Measurements from ENCODE around the gene VARS1.

Gene VARS1

DNA sequence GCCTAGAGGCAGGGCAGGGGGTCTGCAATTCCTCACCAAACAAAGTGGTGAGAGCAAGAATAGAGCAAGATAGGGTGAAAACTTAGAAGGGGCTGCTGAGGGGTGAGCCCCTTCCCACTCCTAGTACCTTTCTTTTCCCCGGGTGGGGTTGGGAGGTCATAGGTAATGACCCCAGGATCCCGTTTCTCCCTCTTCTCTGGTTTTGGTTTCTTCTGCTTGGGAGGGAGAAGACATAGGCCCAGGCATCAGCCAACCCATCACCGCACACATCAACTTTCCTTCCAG is 3.5 kb downstream of the VARS1 start:
- no peak for DNase-seq

GRCh38 chr6:31791324-31792089 is 4.0 kb downstream of the VARS1 start:
- DNase-seq: no peak

- DNase-seq: no peak
Observed at GRCh38 chr6:31785475-31785874, 10.1 kb downstream of the VARS1 start.

DNA sequence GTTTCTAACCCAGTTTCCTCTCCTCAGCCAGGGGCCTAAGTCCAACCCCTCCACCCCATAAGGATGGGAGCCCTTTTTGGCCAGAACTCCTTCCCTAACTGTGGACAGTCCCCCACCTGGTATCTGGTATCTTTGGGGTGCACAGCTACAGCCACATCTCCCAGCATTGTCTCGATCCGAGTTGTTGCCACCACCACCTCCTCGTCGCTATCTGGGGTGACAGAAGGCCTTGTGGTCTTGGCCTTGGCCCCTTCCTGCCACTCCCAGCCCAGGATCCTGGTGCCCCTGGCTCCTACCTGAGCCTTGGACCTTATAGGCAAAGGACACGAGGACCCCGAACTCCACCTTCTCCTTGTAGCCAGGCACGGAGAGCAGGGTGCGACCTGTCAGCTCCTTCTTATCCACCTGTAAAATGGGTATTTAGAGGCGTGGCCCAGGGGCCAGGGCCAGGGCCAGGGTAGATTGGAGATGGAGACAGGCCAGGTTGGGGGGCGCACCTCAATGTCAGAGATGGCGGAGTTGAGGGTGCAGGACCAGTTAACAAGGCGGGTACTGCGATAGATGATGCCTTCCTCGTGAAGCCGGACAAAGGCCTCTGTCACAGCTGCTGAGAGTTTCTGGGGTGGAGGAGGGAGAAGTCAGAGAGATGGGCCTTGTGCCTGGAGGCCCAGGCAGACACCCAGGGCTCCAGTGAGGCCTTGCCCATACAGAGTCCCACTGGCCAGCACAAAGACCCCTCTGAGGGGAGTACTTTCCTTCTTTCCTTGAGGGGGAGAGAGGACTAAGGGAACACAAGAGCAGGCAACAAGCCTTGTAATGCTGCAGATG is 11.2 kb downstream of the VARS1 start:
- DNase-seq: peak; percentile 4

- no peak for DNase-seq
Observed at GRCh38 chr6:31782126-31782855, 13.3 kb downstream of the VARS1 start.

DNA sequence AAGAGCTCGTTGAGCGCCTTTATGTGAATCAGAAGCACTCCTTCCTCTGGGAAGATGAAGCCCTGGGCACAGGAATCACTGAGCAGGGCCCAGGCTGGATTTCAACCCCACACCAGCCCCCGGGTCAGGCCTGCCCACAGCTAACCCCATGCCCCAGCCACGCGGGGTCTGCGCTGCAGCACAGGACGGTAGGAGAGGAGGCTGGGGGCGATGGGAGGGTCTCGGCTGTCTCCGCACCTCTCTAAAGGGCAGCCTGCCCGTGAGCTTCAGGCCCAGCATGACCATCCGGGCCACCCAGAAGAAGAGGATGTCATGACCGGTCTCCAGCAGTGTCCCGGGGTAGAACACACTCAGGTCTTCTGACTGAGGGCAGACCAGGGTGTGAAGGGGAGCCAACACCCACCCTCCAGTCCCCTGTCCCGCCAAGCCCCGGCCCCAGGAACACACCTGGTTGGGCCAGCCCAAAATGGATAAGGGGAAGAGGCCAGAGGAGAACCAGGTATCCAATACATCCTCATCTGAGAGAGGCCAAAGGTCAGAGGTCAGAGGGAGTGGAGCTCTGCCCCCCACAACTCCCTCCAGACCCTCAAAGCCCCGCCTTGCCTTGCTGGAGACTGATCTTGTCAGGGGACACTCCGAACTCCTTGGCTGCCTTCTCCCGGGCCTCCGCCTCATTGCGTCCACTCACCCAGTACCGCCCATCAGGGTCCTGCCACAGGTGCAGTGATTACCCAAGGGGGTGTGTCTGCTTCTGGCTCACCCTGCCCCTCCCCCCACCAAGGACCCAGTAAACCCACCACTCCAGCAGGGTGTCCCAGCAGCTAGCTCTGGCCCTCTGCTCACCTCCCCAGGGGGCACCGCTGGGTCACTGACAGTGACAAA is 14.1 kb downstream of the VARS1 start:
- DNase-seq: no peak

- no peak for DNase-seq
Observed at GRCh38 chr6:31780507-31781243, 14.9 kb downstream of the VARS1 start.

DNA sequence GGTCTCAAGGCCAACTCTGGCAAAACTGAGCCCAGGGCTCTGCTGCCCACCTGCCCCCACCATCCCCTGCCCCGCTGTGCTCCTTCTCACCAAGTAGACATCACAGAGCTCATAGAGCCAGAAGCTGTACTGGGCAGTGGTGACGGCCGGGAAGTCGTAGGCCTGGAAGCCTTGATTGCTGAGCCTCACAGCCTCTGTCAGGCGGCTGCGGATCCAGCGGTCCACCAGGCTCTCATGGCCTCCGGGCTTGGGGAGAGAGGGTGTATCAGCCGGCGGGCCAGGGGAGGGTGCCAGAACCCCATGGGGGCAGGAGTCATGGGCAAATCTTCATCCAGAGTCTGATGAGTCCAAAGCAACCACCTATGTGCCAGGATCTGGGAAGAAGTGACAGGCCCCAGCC is 15.6 kb downstream of the VARS1 start:
- no peak for DNase-seq

GRCh38 chr6:31778999-31779885 is 16.3 kb downstream of the VARS1 start:
- DNase-seq: no peak

- DNase-seq: no peak
Observed at GRCh38 chr6:31778193-31778592, 17.4 kb downstream of the VARS1 start.

DNA sequence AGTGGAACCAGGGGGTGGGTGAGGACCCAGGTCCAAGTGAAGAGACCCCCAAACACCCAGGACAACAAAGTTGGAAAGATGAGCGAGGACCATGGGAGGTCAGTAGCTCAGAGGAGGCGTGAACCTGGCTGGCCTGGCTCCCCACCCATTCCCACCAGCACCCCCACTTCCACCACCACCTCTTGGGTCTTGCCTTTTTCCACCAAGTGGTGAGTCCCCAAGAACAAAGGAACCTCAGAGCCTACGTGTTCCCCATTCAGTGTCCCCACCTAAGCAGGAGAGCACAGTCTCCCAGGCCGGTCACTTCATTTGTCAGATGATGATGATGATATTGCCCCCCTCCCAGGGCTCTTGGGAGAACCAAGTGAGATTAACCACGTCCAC is 17.9 kb downstream of the VARS1 start:
- no peak for DNase-seq

- no peak for DNase-seq
Observed at GRCh38 chr6:31776989-31777666, 18.4 kb downstream of the VARS1 start, which contains the start of gene VWA7. VWA7 (minus strand) TSS chr6:31777328; CDS start chr6:31776779, 549 bp downstream.

DNA sequence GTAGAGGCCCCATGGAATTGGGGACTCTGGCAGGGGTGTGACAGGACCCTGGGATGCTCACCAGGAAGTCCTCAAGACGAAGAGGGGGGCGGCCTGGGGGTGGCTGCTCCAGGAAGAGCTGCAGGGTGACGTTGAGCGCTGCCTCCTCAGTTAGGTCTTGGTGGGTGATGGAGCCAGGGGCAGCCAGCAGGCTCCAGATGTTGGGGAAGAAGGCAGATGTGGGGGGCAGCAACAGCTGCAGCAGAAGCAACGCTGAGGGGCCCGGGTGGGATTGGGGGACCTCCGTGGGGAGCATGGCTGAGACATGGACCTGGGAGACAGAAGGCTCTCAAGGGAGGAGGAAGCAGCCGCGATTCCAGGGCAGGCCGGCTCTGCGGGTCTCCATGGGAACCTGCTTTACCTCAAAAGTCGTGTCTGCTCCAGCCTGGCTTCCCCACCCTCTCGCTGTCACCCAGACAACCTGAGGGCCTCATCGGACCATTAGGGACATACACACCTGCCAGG is 19.0 kb downstream of the VARS1 start:
- no peak for DNase-seq

DNA sequence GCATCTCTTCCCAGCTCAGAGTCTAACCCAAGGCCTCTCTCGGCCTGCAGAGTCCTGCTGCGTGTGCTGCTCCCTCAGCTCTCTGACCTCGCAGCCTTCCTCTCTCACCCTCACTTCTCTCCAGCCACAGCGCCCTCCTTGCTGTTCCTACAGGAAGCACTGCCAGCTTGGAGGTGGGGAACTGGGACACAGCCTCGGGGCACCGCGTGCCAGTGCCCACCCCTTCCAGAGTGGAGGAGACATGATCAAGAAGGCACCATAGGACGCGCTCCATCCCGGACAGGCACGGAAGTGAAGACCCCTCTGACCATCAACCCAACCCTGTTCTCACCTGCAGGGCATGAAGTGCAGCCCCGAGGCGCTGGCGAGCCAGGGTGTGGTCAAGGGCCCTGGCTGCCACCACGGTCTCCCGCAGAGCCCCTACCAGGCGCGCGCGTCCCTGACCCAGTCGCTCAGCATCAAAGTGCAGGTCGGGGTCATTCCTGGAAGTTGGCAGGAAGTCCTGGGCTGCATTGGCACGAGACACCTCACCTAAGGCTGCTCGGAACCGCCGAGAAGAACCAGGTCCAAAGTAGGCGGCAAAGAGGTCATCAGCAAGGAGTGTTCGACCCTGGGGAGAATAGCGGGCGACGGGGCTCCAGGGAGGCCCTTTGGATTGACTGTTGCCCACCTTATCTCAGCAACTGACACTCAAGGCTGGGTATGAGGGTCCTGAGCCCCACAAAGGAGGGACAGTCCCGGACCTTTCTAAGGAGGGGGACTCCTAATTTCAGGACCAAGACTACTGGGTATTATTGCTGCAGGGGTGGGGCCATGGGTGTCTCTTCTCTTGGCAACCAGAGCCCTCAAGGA is 19.7 kb downstream of the VARS1 start:
- no peak for DNase-seq

- no peak for DNase-seq
Observed at GRCh38 chr6:31775184-31775583, 20.4 kb downstream of the VARS1 start.

- DNase-seq: no peak
Observed at GRCh38 chr6:31771992-31772358, 23.6 kb downstream of the VARS1 start.

- no peak for DNase-seq
Observed at GRCh38 chr6:31770860-31771259, 24.7 kb downstream of the VARS1 start.

DNA sequence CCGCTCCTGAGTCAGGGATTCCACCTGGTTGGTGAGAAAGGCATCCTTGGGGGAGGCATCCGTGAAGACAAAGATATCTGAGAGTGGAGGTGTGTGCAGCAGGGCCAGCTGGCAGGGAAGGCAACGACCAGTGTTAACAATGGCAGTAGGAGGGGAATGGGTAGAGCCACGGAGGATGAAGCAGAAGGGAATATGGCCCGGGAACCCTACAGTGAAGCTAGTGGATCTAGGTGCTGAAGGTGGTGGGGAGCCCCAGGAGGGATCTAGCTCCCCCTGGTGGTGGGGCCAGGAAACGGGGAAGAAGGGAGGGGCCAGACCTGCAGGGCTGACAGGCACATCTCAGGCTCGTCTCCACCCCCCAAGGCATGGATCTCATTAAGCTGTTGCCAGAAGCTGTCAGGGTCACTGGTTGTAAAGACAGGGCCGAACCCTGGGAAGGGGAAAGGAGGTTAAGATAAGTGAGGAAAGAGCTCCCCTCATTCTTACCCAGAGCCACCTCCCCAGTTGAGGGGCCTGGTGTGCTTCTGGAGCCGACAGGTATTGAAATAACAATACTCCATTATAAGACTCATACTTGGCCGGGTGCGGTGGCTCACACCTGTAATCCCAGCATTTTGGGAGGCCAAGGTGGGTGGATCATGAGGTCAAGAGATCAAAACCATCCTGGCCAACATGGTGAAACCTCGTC is 25.7 kb downstream of the VARS1 start:
- DNase-seq: no peak

All from midbrain (tissue), 1 donor.